Calu3 (cell line): ENCODE measurements around the gene UBQLN4. TPM values are rescaled to one million over a fixed set of nuclear protein-coding genes. Genes with fewer than 3 reads are reported as not detected.

Source experiments
- BruUV-seq: library from RNA; stranded (reverse); fragments of 400-500 nt; replicated peaks from 2 replicates; lab custom pipeline; 2021; lab: Mats Ljungman, UMichigan
- CTCF ChIA-PET: fragments of 300-600 bp; sonication (Branson Sonifier 250); formaldehyde crosslinking; loops from one replicate; lab custom pipeline; 2022; ENCODE audit warnings: antibody characterized with exemption; lab: Charles Lee
- DNase-seq: peaks from one replicate; pipeline ENCODE4 v3.0.0; 2022
- H3K27ac Mint-ChIP-seq: one replicate; pipeline ENCODE4 v1.8.0; 2022; ENCODE audit warnings: mixed read lengths; ENCODE audit not compliant: unreplicated experiment
- H3K27me3 Mint-ChIP-seq: one replicate; pipeline ENCODE4 v1.8.0; 2022; ENCODE audit warnings: mixed read lengths; ENCODE audit not compliant: unreplicated experiment
- H3K36me3 Mint-ChIP-seq: one replicate; pipeline ENCODE4 v1.8.0; 2022; ENCODE audit warnings: mild to moderate bottlenecking, moderate library complexity, mixed read lengths; ENCODE audit not compliant: insufficient read depth, unreplicated experiment
- H3K4me1 Mint-ChIP-seq: one replicate; pipeline ENCODE4 v1.8.0; 2022; ENCODE audit warnings: mild to moderate bottlenecking, low read depth, mixed read lengths; ENCODE audit not compliant: unreplicated experiment
- H3K4me3 Mint-ChIP-seq: one replicate; pipeline ENCODE4 v1.8.0; 2022; ENCODE audit warnings: mild to moderate bottlenecking, low read depth, moderate library complexity, mixed read lengths; ENCODE audit not compliant: unreplicated experiment
- H3K9me3 Mint-ChIP-seq: one replicate; pipeline ENCODE4 v1.8.0; 2022; ENCODE audit warnings: low read depth, mixed read lengths; ENCODE audit not compliant: unreplicated experiment
- intact Hi-C: fragments of 100-400 bp; cut with micrococcal nuclease; formaldehyde crosslinking; loops from one replicate; pipeline ENCODE4 v1.10.0; 2022; ENCODE audit not compliant: unreplicated experiment
- total RNA-seq: library from RNA; stranded (reverse); gene quantifications from 2 replicates; pipeline ENCODE4 v1.2.3, GENCODE V29; 2022
- TF ChIP-seq, protein P1 (sequence below): fragments of 200-600 bp; IDR thresholded peaks from one replicate; pipeline ENCODE4 v1.8.0; 2022; ENCODE audit warnings: antibody characterized with exemption; ENCODE audit not compliant: unreplicated experiment

UBQLN4 gene
- total RNA-seq, 1 experiment from 2014 or later: 77.3 TPM

DNA sequence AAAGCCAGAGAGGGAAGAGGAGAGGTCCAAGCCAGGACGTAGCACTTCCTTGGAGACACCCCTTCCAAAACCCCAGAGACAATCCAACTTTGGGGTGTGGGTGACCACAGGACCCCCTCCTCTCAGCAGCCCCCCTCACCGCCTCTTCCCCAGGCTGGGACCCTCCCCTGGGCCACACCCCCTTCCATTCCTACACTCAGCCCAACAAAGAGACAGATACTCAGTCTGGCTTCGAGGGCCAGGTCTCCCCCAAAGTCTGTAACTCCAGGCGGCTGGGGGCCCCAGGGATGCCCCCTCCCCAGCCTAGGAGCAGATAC, 27.2 kb upstream of the UBQLN4 start:
- Mint-ChIP-seq H3K4me3 (peak overlapping the region; percentile 76), H3K4me1 (peaks cover 3% of the 10 kb centered on the region), H3K27me3 (no peaks in the 10 kb centered on the region), H3K36me3 (peaks cover 19% of the 10 kb centered on the region), H3K9me3 (no peaks in the 10 kb centered on the region), H3K27ac (no peak overlapping the region)
- DNase-seq: no peak
- intact Hi-C loops: no loop called here
- no TSS peak for BruUV-seq
- CTCF ChIA-PET: no interaction called here
- TF ChIP-seq, protein P1, sequence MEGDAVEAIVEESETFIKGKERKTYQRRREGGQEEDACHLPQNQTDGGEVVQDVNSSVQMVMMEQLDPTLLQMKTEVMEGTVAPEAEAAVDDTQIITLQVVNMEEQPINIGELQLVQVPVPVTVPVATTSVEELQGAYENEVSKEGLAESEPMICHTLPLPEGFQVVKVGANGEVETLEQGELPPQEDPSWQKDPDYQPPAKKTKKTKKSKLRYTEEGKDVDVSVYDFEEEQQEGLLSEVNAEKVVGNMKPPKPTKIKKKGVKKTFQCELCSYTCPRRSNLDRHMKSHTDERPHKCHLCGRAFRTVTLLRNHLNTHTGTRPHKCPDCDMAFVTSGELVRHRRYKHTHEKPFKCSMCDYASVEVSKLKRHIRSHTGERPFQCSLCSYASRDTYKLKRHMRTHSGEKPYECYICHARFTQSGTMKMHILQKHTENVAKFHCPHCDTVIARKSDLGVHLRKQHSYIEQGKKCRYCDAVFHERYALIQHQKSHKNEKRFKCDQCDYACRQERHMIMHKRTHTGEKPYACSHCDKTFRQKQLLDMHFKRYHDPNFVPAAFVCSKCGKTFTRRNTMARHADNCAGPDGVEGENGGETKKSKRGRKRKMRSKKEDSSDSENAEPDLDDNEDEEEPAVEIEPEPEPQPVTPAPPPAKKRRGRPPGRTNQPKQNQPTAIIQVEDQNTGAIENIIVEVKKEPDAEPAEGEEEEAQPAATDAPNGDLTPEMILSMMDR: no peak

DNA sequence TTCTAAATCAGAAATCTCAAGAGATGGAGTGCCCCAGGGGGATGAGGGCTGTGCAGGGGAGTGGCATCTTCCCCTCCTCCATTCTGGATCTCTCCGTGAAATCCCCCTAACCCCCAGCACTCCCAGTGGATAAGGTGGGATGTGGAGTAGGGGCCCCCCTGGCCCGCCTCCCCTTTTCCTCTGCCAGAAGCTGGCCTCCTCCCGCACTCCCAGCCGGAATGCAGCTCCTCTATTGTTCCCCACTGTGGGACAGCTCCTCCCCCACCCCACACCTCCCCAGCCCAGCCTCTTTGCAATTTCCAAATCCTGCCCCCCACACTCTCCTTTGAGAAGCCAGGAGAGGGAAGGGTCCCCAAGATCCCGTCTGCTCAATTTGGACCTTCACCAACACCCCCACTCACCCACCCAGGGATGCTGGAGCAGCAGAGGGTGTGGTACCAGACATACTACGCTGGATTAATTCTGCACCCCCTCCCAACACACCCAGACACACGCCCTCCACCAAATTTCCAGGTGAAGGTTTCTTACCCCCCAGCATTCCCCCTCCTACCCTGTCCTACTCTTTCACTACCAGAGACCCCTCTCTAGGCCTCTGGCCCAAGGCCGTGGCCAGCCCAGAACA, 26.8 kb upstream of the UBQLN4 start:
- no peaks in the 10 kb centered on the region for H3K9me3 Mint-ChIP-seq
- no peak overlapping the region for H3K27ac Mint-ChIP-seq
- CTCF ChIA-PET: no interaction called here
- H3K27me3 Mint-ChIP-seq: no peaks in the 10 kb centered on the region
- no peak overlapping the region for H3K4me3 Mint-ChIP-seq
- no peaks in the 10 kb centered on the region for H3K4me1 Mint-ChIP-seq
- no TSS peak for BruUV-seq
- no peak for DNase-seq
- TF ChIP-seq, protein P1: no peak
- peaks cover 19% of the 10 kb centered on the region for H3K36me3 Mint-ChIP-seq
- intact Hi-C loops: no loop called here

DNA sequence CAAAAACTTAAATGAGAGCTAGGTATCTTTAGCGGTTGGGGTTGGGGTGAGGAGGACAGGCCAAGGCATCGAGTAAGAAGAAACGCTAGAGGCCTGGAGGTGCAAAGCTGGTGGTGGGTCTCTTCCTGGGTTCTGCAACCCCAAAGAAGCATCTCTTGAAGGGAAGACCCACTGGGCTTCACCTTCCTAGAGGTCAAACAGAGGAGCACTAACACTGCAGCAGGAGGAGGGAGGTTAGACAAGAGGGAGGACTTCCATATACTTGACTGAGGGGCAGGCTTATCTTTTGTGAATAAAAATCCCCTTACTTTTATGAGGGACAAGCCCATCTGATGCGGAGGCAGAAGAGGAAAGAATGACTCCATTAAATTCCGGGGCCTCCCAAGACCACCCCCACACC, 26.2 kb upstream of the UBQLN4 start:
- no peaks in the 10 kb centered on the region for H3K4me1 Mint-ChIP-seq
- CTCF ChIA-PET: interaction anchor here (1.0 kb wide), 1 partner anchor 145 kb away, joined by 3 read pairs; no protein-coding TSS in a partner anchor
- no peak overlapping the region for H3K27ac Mint-ChIP-seq
- BruUV-seq: no TSS peak
- no peaks in the 10 kb centered on the region for H3K27me3 Mint-ChIP-seq
- TF ChIP-seq, protein P1: no peak
- H3K4me3 Mint-ChIP-seq: no peak overlapping the region
- H3K9me3 Mint-ChIP-seq: no peaks in the 10 kb centered on the region
- intact Hi-C loops: no loop called here
- peaks cover 19% of the 10 kb centered on the region for H3K36me3 Mint-ChIP-seq
- no peak for DNase-seq

DNA sequence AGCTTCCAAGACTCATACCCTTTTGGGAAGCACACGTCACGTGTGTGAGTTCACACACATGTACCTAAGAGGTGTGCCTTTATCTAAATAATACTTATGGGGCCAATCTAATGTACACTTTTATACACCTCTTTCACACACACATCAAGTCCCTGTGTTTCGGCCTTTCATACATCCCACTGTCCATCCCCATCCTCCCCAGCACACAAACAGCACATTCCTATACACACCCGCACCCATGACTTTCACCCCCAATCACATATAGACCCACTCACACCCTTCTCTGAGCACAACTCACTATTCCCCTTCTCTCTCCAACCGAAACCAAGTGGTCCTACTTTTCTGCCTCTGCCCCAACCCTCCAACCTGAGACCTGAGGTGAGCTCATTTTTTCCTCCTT, 25.1 kb upstream of the UBQLN4 start:
- H3K27me3 Mint-ChIP-seq: no peaks in the 10 kb centered on the region
- H3K4me3 Mint-ChIP-seq: no peak overlapping the region
- no TSS peak for BruUV-seq
- no peak for DNase-seq
- no peaks in the 10 kb centered on the region for H3K4me1 Mint-ChIP-seq
- no peak overlapping the region for H3K27ac Mint-ChIP-seq
- H3K36me3 Mint-ChIP-seq: peaks cover 23% of the 10 kb centered on the region
- no peaks in the 10 kb centered on the region for H3K9me3 Mint-ChIP-seq
- intact Hi-C loops: no loop called here
- TF ChIP-seq, protein P1: no peak
- CTCF ChIA-PET: interaction anchor here (1.0 kb wide), 1 partner anchor 146 kb away, joined by 3 read pairs; no protein-coding TSS in a partner anchor
